ENCODE data around the gene C1QTNF6.

C1QTNF6 gene

GRCh38 chr22:37231406-37232139 lies 43.5 kb upstream of the C1QTNF6 start:
- DNase-seq (ENCODE audit: low read depth): no peak
- TF ChIP-seq CTCF (conservative IDR thresholded peaks at IDR 0.05; ENCODE audit: low read depth, low read length): no peak
- no peak overlapping the region for H3K4me3 ChIP-seq (ENCODE audit: low read length)

GRCh38 chr22:37230673-37231405 lies 42.8 kb upstream of the C1QTNF6 start:
- DNase-seq (ENCODE audit: low read depth): no peak
- no peak for TF ChIP-seq CTCF (conservative IDR thresholded peaks at IDR 0.05; ENCODE audit: low read depth, low read length)
- no peak overlapping the region for H3K4me3 ChIP-seq (ENCODE audit: low read length)

GRCh38 chr22:37229805-37230672 lies 42.0 kb upstream of the C1QTNF6 start:
- no peak for TF ChIP-seq CTCF (conservative IDR thresholded peaks at IDR 0.05; ENCODE audit: low read depth, low read length)
- no peak overlapping the region for H3K4me3 ChIP-seq (ENCODE audit: low read length)
- no peak for DNase-seq (ENCODE audit: low read depth)

- H3K4me3 ChIP-seq (ENCODE audit: low read length): no peak overlapping the region
- DNase-seq (ENCODE audit: low read depth): peak; percentile 73
- no peak for TF ChIP-seq CTCF (conservative IDR thresholded peaks at IDR 0.05; ENCODE audit: low read depth, low read length)
Observed at GRCh38 chr22:37229012-37229804, 41.2 kb upstream of the C1QTNF6 start.

- H3K4me3 ChIP-seq (ENCODE audit: low read length): no peak overlapping the region
- DNase-seq (ENCODE audit: low read depth): no peak
- no peak for TF ChIP-seq CTCF (conservative IDR thresholded peaks at IDR 0.05; ENCODE audit: low read depth, low read length)
Observed at GRCh38 chr22:37228106-37229011, 40.3 kb upstream of the C1QTNF6 start.

GRCh38 chr22:37226514-37226913 lies 38.5 kb upstream of the C1QTNF6 start:
- no peak for DNase-seq (ENCODE audit: low read depth)
- TF ChIP-seq CTCF (conservative IDR thresholded peaks at IDR 0.05; ENCODE audit: low read depth, low read length): no peak
- H3K4me3 ChIP-seq (ENCODE audit: low read length): no peak overlapping the region

All from retinal pigment epithelial cell (primary cell).